ENCODE data around the gene ALX4. TPM values are rescaled to one million over a fixed set of nuclear protein-coding genes. Genes with fewer than 3 reads are reported as not detected.

The ALX4 gene
- polyA plus RNA-seq (2012; rRNA removed) = under 0.01 TPM in 1 of 2 replicates, not detected in the other
- polyA plus RNA-seq (2012; cell fraction: cytosol; rRNA removed) = under 0.01 TPM in 2 replicates
- polyA plus RNA-seq (2012; cell fraction: nucleus; rRNA removed) = 0.01 TPM in 2 replicates

- no peak within 1 kb of the TSS for H3K27ac ChIP-seq (ENCODE audit: low read depth in 2 of 2, low read length in 1 of 2)
- no peaks in the 10 kb centered on the region for H3K9me2 ChIP-seq
- H3K4me3 ChIP-seq (ENCODE audit: low read depth in 2 of 2, low read length in 1 of 2) = peak within 1 kb of the TSS; percentile 0 to 37; a peak in 3 of 4 replicates
- no peaks in the 10 kb centered on the region for H3K36me3 ChIP-seq (replicated peaks in 1 of 2; ENCODE audit: control insufficient read depth in 1 of 2, insufficient read depth in 2 of 2, low read length in 1 of 2)
- H3K4me1 ChIP-seq (ENCODE audit: control insufficient read depth in 1 of 2, insufficient read depth in 2 of 2, low read depth in 1 of 2, low read length in 1 of 2) = peaks cover 0 to 7% of the 10 kb centered on the region in 2 experiments; a peak in 2 of 4 replicates
- peak within 1 kb of the TSS; percentile 29; the same call in 1 of the 2 replicates for H2AFZ ChIP-seq (ENCODE audit: low read depth)
- WGBS (ENCODE audit: low lambda C conversion rate) = under 1% methylated on average over 36 of the region's 71 CpGs
- ChIA-PET POLR2A (no interaction called here), CTCF (interaction anchor here (2.0 to 2.5 kb wide), 2 partner anchors 23 to 199 kb away, joined by 4 to 9 read pairs; no protein-coding TSS in a partner anchor)
- H3K79me2 ChIP-seq (ENCODE audit: insufficient read depth) = no peaks in the 10 kb centered on the region
- H3K9ac ChIP-seq = no peak within 1 kb of the TSS
- H3K27me3 ChIP-seq (ENCODE audit: insufficient read depth) = peaks cover 90% of the 10 kb centered on the region
- no peak for TF ChIP-seq FOXM1 (IDR thresholded peaks at IDR 0.05; ENCODE audit: low read depth)
- no peak for TF ChIP-seq TEAD4 (IDR thresholded peaks at IDR 0.05; ENCODE audit: borderline replicate concordance, insufficient read depth)
- peak; percentile 56; the same call in 1 of the 2 replicates for TF ChIP-seq EZH2phosphoT487 (IDR thresholded peaks at IDR 0.05; ENCODE audit: borderline replicate concordance, low read depth)
- no peak for TF ChIP-seq FOSL2 (IDR thresholded peaks at IDR 0.05; ENCODE audit: borderline replicate concordance, low read depth)
- TF ChIP-seq IRF3 (IDR thresholded peaks at IDR 0.05; ENCODE audit: low read depth, low read length) = no peak
- no peak for TF ChIP-seq FOXJ3 (CRISPR knock-in tag; IDR thresholded peaks at IDR 0.05)
- TF ChIP-seq NFIC (IDR thresholded peaks at IDR 0.05; ENCODE audit: borderline replicate concordance) = no peak
- peak; percentile 45; the same call in 1 of the 2 replicates for TF ChIP-seq NRF1 (IDR thresholded peaks at IDR 0.05; ENCODE audit: low read depth, low read length)
- TF ChIP-seq MAX (IDR thresholded peaks at IDR 0.05; ENCODE audit: low read depth) = no peak
- TF ChIP-seq JUND (IDR thresholded peaks at IDR 0.05) = no peak
- no peak for TF ChIP-seq POLR2AphosphoS5 (IDR thresholded peaks at IDR 0.05; ENCODE audit: low read depth, low read length)
- no peak for TF ChIP-seq MXI1 (IDR thresholded peaks at IDR 0.05; ENCODE audit: low read depth, low read length)
- DNase-seq = peak; percentile 74
- peak within 1 kb of the TSS; percentile 76 for H3K4me2 ChIP-seq
- no peaks in the 10 kb centered on the region for H3K9me3 ChIP-seq
- no peaks in the 10 kb centered on the region for H4K20me1 ChIP-seq (ENCODE audit: insufficient read depth)
- H3F3A ChIP-seq (replicated peaks; ENCODE audit: insufficient read depth) = no peaks in the 10 kb centered on the region
Measured at GRCh38 chr11:44309478-44310205, at the start of gene ALX4. ALX4 (minus strand) TSS chr11:44310139; CDS start chr11:44310062, 77 bp downstream.

- no peak overlapping the region for H3K4me3 ChIP-seq (ENCODE audit: low read depth in 2 of 2, low read length in 1 of 2)
- ChIA-PET CTCF (interaction anchor here (0.6 kb wide), 1 partner anchor 18 kb away, joined by 3 read pairs; no protein-coding TSS in a partner anchor), POLR2A (no interaction called here)
- peaks cover 0 to 6% of the 10 kb centered on the region in 2 experiments; a peak in 1 of 4 replicates for H3K4me1 ChIP-seq (ENCODE audit: control insufficient read depth in 1 of 2, insufficient read depth in 2 of 2, low read depth in 1 of 2, low read length in 1 of 2)
- peaks cover 8% of the 10 kb centered on the region for H3K27me3 ChIP-seq (ENCODE audit: insufficient read depth)
- no peak overlapping the region for H3K9ac ChIP-seq
- H4K20me1 ChIP-seq (ENCODE audit: insufficient read depth) = no peaks in the 10 kb centered on the region
- DNase-seq = no peak
- H3K9me3 ChIP-seq = no peaks in the 10 kb centered on the region
- H3K36me3 ChIP-seq (replicated peaks in 1 of 2; ENCODE audit: control insufficient read depth in 1 of 2, insufficient read depth in 2 of 2, low read length in 1 of 2) = no peaks in the 10 kb centered on the region
- H3K79me2 ChIP-seq (ENCODE audit: insufficient read depth) = no peaks in the 10 kb centered on the region
- no peak overlapping the region for H3K4me2 ChIP-seq
- 54% methylated on average over 12 of the region's 12 CpGs for whole genome bisulfite sequencing (ENCODE audit: low lambda C conversion rate)
- no peaks in the 10 kb centered on the region for H3F3A ChIP-seq (replicated peaks; ENCODE audit: insufficient read depth)
- H2AFZ ChIP-seq (ENCODE audit: low read depth) = no peak overlapping the region
- no peak overlapping the region for H3K27ac ChIP-seq (ENCODE audit: low read depth in 2 of 2, low read length in 1 of 2)
- no peak for TF ChIP-seq POLR2AphosphoS5 (IDR thresholded peaks at IDR 0.05; ENCODE audit: low read depth, low read length)
- TF ChIP-seq NFIC (IDR thresholded peaks at IDR 0.05; ENCODE audit: borderline replicate concordance) = no peak
- no peak for TF ChIP-seq CHD2 (IDR thresholded peaks at IDR 0.05; ENCODE audit: low read length, partially characterized antibody)
- TF ChIP-seq SIN3A (IDR thresholded peaks at IDR 0.05; ENCODE audit: borderline replicate concordance, low read depth, low read length) = no peak
- no peak for TF ChIP-seq MAX (IDR thresholded peaks at IDR 0.05; ENCODE audit: low read depth)
- no peak for TF ChIP-seq EZH2phosphoT487 (IDR thresholded peaks at IDR 0.05; ENCODE audit: borderline replicate concordance, low read depth)
- no peak for TF ChIP-seq MEF2A (IDR thresholded peaks at IDR 0.05; ENCODE audit: borderline replicate concordance, low read depth)
- no peak for TF ChIP-seq RFX5 (IDR thresholded peaks at IDR 0.05; ENCODE audit: low read length)
- TF ChIP-seq CTCF (IDR thresholded peaks at IDR 0.05) = no peak
- TF ChIP-seq GATA2 (CRISPR knock-in tag; IDR thresholded peaks at IDR 0.05) = no peak
- TF ChIP-seq RCOR1 (IDR thresholded peaks at IDR 0.05; ENCODE audit: low read length) = no peak
- TF ChIP-seq JUND (IDR thresholded peaks at IDR 0.05) = no peak
- no peaks in the 10 kb centered on the region for H3K9me2 ChIP-seq
Measured at GRCh38 chr11:44359162-44359561, 49.2 kb upstream of the ALX4 start.

Measured in SK-N-SH (cell line).